ENCODE measurements around the gene PMEPA1.

PMEPA1 gene

GRCh38 chr20:57619051-57619831, 90.6 kb downstream of the PMEPA1 start:
- DNase-seq = peak; percentile 69

- DNase-seq = no peak
Measured at GRCh38 chr20:57618764-57619050, 91.1 kb downstream of the PMEPA1 start.

GRCh38 chr20:57618091-57618763, 91.6 kb downstream of the PMEPA1 start:
- peak; percentile 37 for DNase-seq

- no peak for DNase-seq
Measured at GRCh38 chr20:57617079-57617795, 92.6 kb downstream of the PMEPA1 start.

GRCh38 chr20:57616143-57616951, 93.5 kb downstream of the PMEPA1 start:
- no peak for DNase-seq

GRCh38 chr20:57615445-57615811, 94.4 kb downstream of the PMEPA1 start:
- DNase-seq = peak; percentile 3

- peak; percentile 1 for DNase-seq
Measured at GRCh38 chr20:57614490-57615444, 95.0 kb downstream of the PMEPA1 start.

DNA sequence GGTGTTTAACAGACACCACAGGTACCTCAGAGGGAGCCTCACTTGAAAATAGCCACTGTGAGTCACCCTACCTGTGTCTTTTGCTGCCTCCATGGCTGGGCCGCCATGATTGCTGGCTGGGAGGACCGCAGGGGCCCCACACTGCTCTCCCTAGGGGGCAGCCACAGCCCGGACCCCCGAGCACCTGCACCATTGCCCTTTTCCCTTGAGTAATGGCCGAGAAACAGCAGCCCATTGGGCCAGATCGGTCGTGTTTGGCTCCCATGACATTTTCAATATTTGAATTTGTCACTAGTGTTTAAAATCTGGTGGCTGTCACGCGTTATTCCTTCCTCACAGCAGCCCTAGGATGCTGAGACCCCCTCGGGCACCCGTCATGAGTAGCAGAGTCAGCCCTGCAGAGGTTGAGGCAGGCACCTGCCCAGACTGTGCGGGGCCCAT, 96.3 kb downstream of the PMEPA1 start:
- DNase-seq = no peak

- no peak for DNase-seq
Measured at GRCh38 chr20:57612916-57613315, 96.9 kb downstream of the PMEPA1 start.

GRCh38 chr20:57612436-57612835, 97.4 kb downstream of the PMEPA1 start:
- DNase-seq = no peak

- DNase-seq = no peak
Measured at GRCh38 chr20:57611586-57612311, 98.1 kb downstream of the PMEPA1 start.

DNA sequence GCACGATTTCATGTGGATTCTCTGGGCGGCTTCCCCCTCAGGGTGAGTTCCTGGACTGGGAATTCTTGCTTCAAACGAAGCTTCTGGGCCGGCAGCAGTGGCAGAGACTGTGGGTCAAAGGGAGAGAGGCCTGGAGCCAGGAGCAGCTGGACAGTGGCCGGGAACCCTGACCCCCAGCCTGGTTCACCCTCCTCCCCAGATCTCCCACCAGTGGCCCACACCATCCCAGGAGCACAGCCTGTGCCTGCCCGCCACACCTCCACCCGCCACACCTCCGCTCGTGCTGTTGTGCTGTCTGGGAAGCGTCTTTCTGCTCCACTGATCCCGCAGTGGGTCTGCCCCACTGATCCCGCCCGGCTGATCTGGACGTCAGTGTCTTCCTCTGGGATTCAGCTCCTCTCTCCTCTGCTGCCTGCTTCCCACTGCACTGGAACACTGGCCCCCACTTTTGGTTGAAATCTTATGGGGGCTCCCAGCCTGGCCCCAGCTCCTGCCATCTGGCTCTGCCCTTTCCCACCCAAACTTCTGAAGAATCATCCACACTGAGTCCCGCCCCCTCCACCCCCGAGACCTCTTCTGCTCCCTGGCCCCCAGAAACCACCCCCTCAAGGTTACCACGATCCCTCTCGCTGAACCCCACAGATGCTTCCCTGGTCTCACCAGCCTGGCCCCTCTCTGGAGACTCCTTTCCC, 99.4 kb downstream of the PMEPA1 start:
- no peak for DNase-seq

DNA sequence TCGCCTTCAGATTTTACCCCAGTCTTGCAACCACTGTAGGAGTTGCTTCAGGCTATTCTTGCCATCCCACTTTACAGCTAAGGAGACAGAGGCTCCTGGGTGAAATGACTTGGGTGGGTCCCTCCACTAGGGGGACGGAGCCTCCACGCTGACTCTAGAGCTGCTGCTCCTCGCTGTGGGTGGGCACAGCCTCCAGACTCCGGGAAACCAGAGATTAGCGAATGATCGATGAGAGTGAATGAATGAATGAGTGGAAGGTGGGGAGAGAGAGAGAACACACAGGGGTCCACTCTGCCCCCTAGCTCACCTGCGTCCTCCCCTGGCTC, 100.0 kb downstream of the PMEPA1 start:
- DNase-seq = no peak

DNA sequence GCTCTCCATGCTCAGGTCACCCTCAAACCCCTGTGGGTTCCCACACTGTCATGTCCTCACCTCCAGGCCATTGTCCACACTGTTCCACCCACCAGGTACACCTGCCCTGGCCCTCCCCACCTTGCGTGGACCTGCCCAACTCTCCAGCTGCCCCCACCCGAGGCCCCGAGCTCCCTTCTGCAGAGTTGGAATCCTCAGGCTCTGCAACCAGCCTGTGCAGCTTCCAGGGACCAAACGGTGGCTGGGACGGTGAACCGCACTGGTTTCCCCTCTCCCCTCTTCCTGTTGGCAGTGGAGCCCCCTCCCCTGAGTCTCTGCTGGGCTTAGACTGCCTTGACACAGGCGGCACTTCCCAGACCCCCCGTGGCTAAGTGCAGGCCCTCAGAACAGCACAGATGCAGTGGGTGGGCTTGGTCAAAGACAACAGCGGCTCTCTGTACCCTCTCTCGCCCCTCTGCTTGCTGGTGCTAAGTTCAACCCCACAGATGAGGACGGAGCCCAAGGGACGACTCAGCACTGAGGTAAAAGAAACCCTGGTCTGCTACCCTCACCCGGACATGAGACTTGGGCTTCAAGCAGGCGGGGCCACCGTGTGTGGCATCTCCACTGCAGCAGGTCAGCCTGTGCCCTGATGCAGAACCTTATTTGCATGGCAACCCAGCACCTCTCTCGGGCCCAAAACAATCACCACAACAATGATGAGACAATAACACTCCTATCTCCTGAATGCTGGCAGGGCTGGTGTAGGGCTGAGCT, 100.6 kb downstream of the PMEPA1 start:
- DNase-seq = no peak

DNA sequence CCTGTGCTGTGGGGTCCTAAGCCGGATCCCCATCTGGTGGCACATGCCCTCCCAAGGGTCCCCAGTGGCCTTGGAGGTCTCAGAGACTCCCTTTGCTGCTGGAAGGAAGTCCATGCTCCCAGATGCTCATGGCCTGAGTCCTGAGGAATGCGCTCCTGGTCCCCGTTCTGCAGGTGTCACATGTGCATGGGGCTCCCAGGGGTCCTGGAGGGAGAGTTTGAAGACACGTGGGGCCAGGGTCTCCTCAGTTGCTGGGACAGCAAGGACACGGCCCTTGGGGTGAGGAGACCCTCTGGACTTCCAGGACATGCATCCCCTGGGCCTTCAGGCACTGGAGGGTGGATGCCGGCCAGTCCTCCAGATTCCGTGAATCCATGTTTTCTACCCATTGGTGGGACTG, 101.3 kb downstream of the PMEPA1 start:
- DNase-seq = no peak

DNA sequence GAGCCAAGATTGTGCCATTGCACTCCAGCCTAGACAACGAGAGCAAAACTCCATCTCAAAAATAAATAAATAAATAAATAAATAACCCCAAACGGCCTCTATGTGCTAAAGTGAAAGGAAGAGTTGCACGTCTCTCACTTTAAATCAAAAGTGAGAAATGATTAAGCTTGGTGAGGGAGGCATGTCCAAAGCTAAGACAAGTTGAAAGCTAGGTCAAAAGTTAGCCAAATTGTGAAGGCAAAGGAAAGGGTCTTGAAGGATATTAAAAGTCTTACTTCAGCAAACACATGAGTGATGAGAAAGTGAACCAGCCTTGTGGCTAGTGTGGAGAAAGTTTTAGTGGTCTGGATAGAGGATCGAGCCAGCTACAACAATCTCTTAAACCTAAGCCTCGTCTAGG, 103.9 kb downstream of the PMEPA1 start:
- DNase-seq = no peak

DNA sequence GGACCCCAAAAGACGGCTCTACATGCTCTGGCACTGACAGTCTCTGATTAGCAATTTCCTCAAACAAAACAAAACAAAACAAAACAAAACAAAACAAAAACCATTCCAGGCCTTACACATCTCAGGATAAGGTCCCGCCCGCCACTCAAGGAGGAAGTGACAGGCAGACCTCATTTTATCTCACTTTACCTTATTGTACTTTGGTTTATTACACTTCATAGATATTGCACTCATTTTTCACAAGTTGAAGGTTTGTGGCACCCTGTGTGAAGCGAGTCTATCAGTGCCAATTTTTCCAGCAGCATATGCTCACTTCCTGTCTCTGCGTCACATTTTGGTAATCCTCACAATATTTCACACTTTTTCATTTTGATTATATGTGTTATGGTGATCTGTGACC, 104.8 kb downstream of the PMEPA1 start:
- no peak for DNase-seq

- DNase-seq = no peak
Measured at GRCh38 chr20:57603120-57603519, 106.7 kb downstream of the PMEPA1 start.

DNA sequence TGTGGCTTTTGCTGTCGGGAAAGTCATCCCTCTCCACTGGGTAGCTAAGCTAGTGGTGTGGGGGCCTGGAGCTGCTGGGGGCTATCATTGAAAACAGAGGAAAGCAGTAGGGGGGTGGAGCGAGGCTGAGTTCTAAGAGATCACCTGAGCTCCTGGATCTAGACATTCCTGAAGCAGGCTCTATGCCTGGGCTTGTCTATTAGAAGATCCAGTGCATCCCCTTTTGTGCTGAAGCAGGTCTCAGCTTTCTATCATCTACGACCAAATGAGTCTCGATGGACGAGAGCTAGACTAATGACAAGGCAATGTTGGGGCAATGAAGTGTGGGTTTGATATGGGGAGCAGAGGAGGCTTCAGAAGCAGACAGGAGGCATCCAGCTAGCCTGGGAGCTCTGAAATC, 108.1 kb downstream of the PMEPA1 start:
- DNase-seq = no peak

DNA sequence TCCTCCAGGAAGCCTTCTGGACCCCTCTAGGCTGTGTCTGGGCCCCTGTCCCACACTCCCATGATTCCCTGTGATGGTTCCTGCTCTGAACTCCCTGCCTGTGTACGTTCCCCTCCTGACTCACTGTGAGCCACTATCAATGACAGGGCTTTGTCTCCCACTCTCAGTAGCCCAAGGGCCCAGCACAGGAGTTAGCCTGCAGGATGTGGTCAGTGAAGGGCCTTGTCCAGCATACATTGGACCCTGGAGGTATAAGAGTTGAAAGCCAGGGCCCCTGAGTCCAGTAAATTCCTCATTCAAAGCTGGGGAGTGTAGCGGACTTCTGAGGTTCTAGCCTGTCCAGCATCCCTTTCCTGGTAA, 108.6 kb downstream of the PMEPA1 start:
- no peak for DNase-seq
